Germinal center (tissue), 1 donor: ENCODE results near the gene TBC1D3B.
"Not testable (repeated sequence)": the region's sequence is repeated elsewhere in the genome, so short reads cannot be mapped to it uniquely, and the experiment has no call there.

Experiments used
- DNase-seq: peaks from one replicate; pipeline ENCODE4 v3.0.0; 2012; ENCODE audit warnings: mixed read lengths, low spot score

TBC1D3B gene

DNA sequence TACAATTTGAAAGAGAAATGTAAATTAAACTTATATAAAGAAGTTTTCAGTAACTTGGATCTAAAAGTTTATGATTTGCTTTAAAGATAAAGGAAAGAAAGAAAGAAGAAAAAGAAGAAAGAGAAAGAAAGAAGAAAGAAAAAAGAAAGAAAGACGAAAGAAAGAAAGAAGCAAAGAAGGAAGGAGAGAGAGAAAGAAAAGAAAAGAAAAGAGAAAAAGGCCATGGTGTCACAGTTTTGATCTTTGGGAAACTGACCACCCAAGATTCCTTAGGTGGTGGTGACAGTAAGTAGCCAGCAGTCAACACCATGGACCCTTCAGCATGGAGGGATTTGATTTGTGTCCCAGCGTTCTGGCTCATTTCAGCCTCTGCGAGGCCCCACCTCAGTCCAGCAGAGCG lies 24.7 kb upstream of the TBC1D3B start:
- DNase-seq = not testable (repeated sequence)

DNA sequence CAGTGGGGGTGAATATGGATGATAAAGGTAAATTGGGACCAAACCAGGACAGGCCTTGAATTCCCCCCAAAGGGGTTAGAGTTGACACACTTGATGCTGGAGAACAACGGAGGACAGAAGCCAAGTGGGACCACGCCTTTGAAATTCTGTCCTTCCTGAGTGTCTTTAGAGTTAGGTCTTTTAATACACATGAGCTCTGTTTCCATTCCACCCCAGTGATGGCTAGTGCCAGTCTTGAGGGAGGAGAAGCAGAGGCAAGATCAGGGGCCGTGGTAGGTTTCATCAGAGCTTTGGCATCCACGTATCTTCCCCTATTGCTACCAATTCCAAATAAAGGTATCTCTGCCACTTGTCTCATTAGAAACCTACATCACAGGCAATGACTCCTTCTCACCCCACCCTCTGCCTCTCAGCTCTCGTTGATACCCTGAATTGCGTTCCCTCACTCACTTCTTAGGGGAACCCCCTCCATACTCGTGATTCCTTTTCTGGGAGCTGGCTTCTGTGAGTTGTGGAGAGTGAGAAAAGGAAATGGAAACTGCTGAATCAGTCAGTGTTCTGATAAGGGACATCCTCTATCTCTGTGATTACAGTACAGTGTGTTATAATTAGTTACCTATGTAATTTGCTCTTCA lies 22.5 kb upstream of the TBC1D3B start:
- no peak for DNase-seq

- DNase-seq = no peak
Measured at GRCh38 chr17:36197387-36197703, 20.9 kb upstream of the TBC1D3B start.

- no peak for DNase-seq
Measured at GRCh38 chr17:36196131-36196486, 19.7 kb upstream of the TBC1D3B start.

DNA sequence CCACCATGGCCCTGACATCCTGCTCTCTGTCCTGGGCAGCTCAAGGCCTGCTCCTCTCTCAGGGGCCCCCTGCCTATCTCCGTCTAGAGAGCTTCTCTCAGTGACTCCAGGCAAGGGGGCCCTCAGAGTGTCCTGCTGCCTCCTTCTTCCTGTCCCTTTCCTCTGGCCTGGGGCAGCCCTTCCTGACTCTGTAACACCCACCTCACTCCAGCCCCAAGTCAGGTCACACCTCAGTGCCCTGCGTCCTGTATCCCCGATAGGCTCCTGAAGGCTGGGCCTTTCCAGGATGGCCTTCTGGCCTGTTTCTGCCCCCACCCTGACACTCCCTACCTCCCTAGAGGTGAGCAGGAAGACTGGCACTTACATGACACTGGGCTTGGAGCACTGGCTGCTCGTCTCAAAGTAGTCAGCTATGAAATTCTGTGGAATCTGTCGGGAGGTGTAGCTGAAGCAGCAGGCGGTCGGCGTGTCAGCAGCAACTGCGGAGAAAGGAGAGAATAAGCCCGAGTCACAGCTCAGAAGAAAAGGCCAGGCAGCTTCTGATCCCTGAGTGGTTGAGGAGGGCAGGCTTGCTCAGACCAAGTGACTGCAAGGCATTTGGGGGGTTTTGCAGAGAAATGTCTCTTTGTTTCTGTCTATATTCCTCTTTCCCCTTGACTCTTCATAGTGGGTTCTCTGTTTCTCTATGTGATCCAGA lies 19.1 kb upstream of the TBC1D3B start:
- DNase-seq = no peak

DNA sequence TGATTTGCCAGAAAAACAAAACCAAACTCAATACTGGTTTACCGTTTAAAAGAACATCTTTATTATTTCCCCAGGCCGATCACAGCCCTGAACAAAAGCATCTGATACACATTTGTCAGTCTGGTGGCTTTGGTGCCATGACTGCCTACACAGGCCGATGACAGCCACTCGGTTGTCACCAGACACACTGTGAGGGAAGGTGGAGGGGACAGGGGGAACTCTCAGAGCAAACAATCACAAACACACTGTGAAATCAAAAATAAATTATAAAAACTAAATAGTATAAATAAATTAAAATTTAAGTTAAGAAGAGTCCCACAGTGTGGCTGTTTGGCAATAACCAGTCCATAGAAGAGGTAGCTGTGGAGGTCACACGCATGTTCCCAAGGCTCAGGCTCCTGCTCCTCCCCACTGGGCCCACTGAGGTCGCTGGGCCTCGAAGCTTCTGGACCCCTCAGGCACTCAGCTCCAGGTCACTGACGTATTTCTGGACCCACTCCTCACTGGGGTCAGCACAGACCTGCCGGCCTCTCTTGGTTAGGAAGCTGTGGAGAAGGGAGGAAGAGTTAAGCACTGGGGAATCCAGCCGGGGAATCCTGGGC lies 18.5 kb upstream of the TBC1D3B start:
- DNase-seq = not testable (repeated sequence)

DNA sequence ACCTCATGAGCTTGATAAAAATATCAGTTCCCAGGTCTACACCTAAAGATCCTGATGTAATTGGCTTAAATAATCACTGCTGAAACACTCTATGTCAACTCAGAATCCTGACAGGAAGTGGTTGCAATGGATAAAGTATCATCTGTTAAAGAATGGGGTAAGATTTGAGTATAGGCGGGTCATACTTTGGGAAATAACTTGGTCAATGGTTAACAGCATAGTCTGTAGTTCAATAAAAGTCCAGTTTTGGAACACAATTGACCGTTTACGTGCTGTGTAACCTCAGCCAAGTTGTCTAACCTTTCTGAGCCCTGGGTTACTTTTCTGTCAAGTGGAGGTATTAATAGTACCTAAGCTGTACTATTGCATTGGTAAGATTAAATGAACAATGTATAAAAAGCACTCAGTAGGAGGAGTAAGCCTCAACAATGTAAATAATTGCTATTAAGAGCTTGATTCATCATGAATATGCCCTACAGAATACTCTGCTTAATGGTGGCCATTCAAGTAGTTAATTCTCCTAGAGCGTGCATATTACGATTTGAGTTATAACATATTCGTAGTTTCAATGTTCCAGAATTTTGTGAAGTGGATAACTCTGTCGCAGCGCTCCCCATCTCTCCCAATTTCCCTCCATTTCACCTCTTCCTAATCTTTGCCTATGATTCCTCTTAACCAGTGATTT lies 17.9 kb upstream of the TBC1D3B start:
- DNase-seq = not testable (repeated sequence)

- no peak for DNase-seq
Measured at GRCh38 chr17:36193216-36193775, 16.9 kb upstream of the TBC1D3B start.

- not testable (repeated sequence) for DNase-seq
Measured at GRCh38 chr17:36190549-36191330, 14.3 kb upstream of the TBC1D3B start.

- DNase-seq = not testable (repeated sequence)
Measured at GRCh38 chr17:36189993-36190392, 13.6 kb upstream of the TBC1D3B start.

GRCh38 chr17:36188891-36189306 lies 12.5 kb upstream of the TBC1D3B start:
- no peak for DNase-seq

- not testable (repeated sequence) for DNase-seq
Measured at GRCh38 chr17:36187943-36188665, 11.7 kb upstream of the TBC1D3B start.

- not testable (repeated sequence) for DNase-seq
Measured at GRCh38 chr17:36186810-36187763, 10.7 kb upstream of the TBC1D3B start.

GRCh38 chr17:36185416-36185815 lies 9.0 kb upstream of the TBC1D3B start:
- DNase-seq = no peak

- DNase-seq = no peak
Measured at GRCh38 chr17:36184023-36184765, 7.8 kb upstream of the TBC1D3B start.

DNA sequence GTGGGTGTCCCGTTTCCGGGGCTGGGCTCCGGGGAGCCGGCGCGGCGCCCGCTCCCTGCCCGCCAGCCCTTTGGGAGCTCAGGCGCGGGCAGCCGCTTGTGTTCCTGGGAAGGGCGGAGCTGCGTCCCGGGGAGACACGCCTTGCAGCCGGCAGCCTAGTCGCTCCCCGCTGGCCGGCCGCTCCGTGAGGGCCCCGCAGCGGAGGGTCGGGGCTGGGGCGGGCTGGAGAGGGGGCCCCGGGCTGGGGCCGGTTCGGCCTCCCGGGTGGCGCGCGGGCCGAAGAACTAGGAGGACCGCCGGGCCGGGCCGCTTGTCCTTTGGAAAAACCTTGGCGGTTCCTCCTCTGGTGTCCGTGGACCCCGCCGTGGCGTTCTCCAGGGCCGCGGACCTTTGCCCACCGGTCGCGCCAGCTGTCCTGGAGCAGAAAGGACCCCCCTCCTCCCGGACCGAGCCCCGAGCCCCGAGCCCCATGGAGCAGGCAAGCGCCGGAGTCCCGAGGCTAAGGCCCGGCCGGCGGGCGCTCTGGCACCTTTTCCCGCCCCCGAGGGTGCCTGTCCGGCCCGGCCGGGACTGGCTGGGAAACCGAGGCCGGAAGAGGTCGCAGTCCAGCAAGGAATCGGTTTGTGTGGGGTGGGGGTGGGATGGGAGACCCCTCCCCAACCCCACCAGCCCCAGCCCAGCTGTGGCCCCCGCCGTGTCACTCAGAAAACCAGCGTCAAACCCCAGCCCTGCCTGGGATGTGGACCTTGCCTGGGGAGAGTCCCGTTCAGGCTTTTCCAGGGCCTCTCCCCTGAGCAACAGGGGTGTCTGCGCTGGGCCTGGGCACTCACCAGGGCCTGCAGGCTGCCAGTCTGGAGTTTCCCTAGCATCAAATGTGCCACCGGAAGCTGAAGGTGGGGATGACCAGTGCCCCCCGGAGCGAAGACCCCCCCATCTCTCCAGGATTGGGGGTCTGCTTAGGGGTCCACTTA lies 6.8 kb upstream of the TBC1D3B start:
- DNase-seq = no peak

DNA sequence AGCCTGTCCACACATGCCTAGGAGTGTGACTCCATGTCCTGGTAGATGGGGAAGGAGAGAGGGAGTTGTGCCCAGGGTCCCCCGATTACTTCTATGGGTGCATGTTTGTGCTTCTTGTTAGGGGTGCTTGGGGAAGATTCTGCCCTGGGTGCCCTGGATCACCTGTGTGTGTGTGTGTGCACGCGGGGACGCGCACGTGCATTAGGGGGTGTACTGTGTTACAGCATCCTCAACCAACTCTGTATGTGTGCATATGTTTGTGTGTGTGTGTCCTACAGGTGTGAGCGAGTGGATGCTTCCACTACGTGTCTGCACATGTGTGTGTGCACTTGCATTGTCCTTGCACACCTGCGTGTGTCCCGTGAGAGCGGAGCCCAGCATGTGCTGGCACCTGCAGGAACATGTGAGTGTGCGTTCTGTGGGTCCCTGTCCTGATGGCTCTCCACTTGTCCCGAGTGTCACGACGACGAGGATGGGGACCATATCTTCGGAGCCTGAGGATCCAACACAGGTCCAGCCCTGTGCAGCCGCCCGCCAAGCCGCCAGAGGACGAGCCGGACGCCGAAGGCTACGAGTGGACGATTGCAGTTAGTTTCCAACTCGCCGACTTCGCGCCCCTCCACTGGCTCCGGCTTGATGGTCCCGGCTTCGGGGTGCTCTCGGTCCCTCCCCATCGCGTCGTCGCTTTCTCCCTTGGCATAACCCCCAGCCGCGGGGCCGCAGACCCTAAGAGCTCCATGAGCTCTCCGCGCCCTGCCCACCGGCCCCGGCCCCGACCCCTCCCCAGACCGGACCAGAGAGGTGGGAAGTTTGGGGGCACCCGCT lies 6.0 kb upstream of the TBC1D3B start:
- DNase-seq = no peak
